ENCODE results near the gene RPS6KA5.

- TF ChIP-seq CTCF (IDR thresholded peaks at IDR 0.05) (no peak), RCOR1 (IDR thresholded peaks at IDR 0.05; ENCODE audit: low read depth, low read length) (no peak), ESRRA (IDR thresholded peaks at IDR 0.05; ENCODE audit: borderline replicate concordance, low read length) (no peak), RNF2 (IDR thresholded peaks at IDR 0.05; ENCODE audit: borderline replicate concordance, low read depth) (no peak), POLR2A (IDR thresholded peaks at IDR 0.05; ENCODE audit: low read length) (no peak), EP300 (IDR thresholded peaks at IDR 0.05) (no peak), ZFP36 (IDR thresholded peaks at IDR 0.05; ENCODE audit: borderline replicate concordance, partially characterized antibody) (no peak), HMGXB4 (CRISPR knock-in tag; IDR thresholded peaks at IDR 0.05; ENCODE audit: borderline replicate concordance) (no peak), HOXA7 (CRISPR knock-in tag; IDR thresholded peaks at IDR 0.05) (no peak), MAX (IDR thresholded peaks at IDR 0.05) (peak; percentile 84), POLR2AphosphoS2 (conservative IDR thresholded peaks at IDR 0.05; ENCODE audit: low read length) (no peak)
Measured at GRCh38 chr14:90827919-90828610, 232.4 kb downstream of the RPS6KA5 start.
